ENCODE results near the gene RBM6. TPM values are rescaled to one million over a fixed set of nuclear protein-coding genes. Genes with fewer than 3 reads are reported as not detected.

The RBM6 gene, protein sequence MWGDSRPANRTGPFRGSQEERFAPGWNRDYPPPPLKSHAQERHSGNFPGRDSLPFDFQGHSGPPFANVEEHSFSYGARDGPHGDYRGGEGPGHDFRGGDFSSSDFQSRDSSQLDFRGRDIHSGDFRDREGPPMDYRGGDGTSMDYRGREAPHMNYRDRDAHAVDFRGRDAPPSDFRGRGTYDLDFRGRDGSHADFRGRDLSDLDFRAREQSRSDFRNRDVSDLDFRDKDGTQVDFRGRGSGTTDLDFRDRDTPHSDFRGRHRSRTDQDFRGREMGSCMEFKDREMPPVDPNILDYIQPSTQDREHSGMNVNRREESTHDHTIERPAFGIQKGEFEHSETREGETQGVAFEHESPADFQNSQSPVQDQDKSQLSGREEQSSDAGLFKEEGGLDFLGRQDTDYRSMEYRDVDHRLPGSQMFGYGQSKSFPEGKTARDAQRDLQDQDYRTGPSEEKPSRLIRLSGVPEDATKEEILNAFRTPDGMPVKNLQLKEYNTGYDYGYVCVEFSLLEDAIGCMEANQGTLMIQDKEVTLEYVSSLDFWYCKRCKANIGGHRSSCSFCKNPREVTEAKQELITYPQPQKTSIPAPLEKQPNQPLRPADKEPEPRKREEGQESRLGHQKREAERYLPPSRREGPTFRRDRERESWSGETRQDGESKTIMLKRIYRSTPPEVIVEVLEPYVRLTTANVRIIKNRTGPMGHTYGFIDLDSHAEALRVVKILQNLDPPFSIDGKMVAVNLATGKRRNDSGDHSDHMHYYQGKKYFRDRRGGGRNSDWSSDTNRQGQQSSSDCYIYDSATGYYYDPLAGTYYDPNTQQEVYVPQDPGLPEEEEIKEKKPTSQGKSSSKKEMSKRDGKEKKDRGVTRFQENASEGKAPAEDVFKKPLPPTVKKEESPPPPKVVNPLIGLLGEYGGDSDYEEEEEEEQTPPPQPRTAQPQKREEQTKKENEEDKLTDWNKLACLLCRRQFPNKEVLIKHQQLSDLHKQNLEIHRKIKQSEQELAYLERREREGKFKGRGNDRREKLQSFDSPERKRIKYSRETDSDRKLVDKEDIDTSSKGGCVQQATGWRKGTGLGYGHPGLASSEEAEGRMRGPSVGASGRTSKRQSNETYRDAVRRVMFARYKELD
- 69.8 and 74.1 TPM in 2 replicates for total RNA-seq (2022)
- Bru-seq, nascent RNA = percentile 80 among the genes with signal in this experiment
- percentile 85 among the genes with signal in this experiment for BruChase-seq, experiment 1, labeled RNA remaining after a 2-hour chase
- percentile 87 among the genes with signal in this experiment for BruChase-seq, experiment 2, labeled RNA remaining after a 6-hour chase
- long read RNA-seq, full-length matches to known transcripts = 29 of 54 reads
- long read RNA-seq, partial matches to known transcripts = 8 of 54 reads
- long read RNA-seq, other reads (novel, unspliced or antisense) = 17 of 54 reads

DNA sequence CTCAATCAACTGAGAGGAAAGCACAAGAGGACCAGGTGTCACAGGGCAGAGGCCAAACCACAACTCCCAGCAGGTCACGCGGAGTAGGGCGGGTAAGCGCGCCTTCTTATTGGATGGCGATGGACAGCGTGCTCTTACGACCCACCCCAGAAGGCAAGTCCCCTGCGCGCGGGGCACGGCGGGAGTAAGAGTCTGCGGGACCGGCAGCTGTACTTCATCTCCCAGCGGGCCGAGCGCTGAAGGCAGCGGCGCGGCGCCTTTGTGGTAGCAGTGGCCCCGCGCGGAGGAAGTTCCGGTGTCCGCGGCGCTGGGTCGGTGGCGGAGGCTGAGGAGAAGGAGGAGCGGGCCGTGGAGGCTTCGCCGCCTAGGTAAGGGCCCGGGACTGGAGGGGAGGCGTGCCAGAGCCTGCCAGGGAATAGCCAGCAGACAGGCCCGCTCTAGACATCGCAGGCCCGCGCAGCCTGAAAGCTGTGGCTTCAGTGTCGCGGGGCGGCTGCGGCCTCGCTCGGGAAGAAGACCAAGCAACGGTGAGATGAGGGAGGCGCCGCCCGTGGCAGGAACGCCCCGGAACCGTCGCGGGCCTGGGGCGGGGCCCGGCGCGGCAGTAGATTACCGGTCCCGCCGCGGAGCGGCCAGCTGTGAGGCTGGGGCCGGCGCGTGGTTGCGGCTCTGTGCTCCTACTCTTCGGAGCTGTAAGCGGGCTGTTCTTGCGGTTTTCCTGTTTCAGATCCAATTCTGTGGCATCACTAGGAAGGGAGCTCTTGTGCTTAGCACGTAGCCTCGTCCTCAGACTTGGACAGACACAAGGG is at the start of gene RBM6:
Gene RBM6 (plus strand): TSS at position 293 of the 809 bp plus-strand sequence. CDS start 22,492 bp downstream, outside the sequence.
- Histone ChIP-seq H3K9me3 (peaks cover 4% of the 10 kb centered on the region; the same call in 1 of the 2 replicates), H3K4me3 (ENCODE audit: low read depth, low read length) (peak within 1 kb of the TSS; percentile 68), H3K4me1 (peaks cover 3% of the 10 kb centered on the region; the same call in 1 of the 2 replicates), H3K36me3 (ENCODE audit: control insufficient read depth, insufficient read depth, low read length) (no peaks in the 10 kb centered on the region), H3K27me3 (replicated peaks; ENCODE audit: control insufficient read depth, insufficient read depth, low read length) (no peaks in the 10 kb centered on the region)
- H3K4me3 Mint-ChIP-seq (ENCODE audit: unreplicated experiment) = peak within 1 kb of the TSS; percentile 81
- intact Hi-C loops (cut with micrococcal nuclease; ENCODE audit: unreplicated experiment) = loop anchor here (1.0 to 5.0 kb wide), 2 partner anchors 11 to 147 kb away; partner anchors contain the start of genes MON1A and RBM5
- BruUV-seq (replicated peaks) = TSS peak; percentile 57
- TF ChIP-seq, protein P1, sequence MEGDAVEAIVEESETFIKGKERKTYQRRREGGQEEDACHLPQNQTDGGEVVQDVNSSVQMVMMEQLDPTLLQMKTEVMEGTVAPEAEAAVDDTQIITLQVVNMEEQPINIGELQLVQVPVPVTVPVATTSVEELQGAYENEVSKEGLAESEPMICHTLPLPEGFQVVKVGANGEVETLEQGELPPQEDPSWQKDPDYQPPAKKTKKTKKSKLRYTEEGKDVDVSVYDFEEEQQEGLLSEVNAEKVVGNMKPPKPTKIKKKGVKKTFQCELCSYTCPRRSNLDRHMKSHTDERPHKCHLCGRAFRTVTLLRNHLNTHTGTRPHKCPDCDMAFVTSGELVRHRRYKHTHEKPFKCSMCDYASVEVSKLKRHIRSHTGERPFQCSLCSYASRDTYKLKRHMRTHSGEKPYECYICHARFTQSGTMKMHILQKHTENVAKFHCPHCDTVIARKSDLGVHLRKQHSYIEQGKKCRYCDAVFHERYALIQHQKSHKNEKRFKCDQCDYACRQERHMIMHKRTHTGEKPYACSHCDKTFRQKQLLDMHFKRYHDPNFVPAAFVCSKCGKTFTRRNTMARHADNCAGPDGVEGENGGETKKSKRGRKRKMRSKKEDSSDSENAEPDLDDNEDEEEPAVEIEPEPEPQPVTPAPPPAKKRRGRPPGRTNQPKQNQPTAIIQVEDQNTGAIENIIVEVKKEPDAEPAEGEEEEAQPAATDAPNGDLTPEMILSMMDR (IDR thresholded peaks at IDR 0.05; ENCODE audit: insufficient read depth in 1 of 2, low read depth in 1 of 2, low read length in 1 of 2, severe bottlenecking in 1 of 2, unreplicated experiment in 1 of 2) = no peak
- no peaks in the 10 kb centered on the region for H3K27me3 Mint-ChIP-seq (ENCODE audit: insufficient read depth, unreplicated experiment)
- peak; percentile 97 to 98 for DNase-seq
- H3K36me3 Mint-ChIP-seq (ENCODE audit: insufficient read depth, unreplicated experiment) = peaks cover 17% of the 10 kb centered on the region
- no peaks in the 10 kb centered on the region for H3K4me1 Mint-ChIP-seq (ENCODE audit: low read depth, unreplicated experiment)
- peak within 1 kb of the TSS; percentile 81 for H3K27ac Mint-ChIP-seq (ENCODE audit: unreplicated experiment)
- POLR2A ChIA-PET = interaction anchor here (0.5 to 2.0 kb wide), 8 partner anchors 9 to 1660 kb away, joined by 3 to 41 read pairs (median 6); partner anchors contain the start of genes INKA1 and MON1A
- no peaks in the 10 kb centered on the region for H3K9me3 Mint-ChIP-seq (ENCODE audit: unreplicated experiment)
- CTCF ChIA-PET = interaction anchor here (1.0 to 2.3 kb wide), 3 partner anchors 9 to 137 kb away, joined by 7 to 13 read pairs (median 11); partner anchors contain the start of genes INKA1 and MON1A

DNA sequence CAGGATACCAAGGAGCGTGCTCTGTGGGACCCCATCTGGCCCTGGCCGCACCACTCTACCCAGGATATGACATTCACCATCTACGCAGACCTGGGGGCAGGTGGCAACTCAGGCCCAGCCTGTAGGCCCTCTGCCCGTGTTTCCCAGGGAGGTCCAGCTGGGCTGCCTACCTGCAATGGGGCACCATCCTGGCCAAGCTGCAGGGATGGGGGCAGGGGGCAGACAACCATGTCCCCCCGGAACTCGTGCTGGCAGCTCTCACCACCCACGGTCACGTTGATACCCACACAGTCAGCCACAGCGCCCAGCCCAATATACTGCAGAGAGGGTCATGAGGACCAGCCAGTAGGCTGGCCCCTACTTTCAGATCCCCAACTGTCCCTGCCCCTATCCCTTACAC is 44.2 kb upstream of the RBM6 start:
- intact Hi-C loops (cut with micrococcal nuclease; ENCODE audit: unreplicated experiment) = no loop called here
- POLR2A ChIA-PET = no interaction called here
- no peaks in the 10 kb centered on the region; the same call in 1 of the 2 replicates for H3K36me3 ChIP-seq (ENCODE audit: control insufficient read depth, insufficient read depth, low read length)

More for the DNA sequence above, 44.2 kb upstream of the RBM6 start:
- Mint-ChIP-seq H3K36me3 (ENCODE audit: insufficient read depth, unreplicated experiment) (no peaks in the 10 kb centered on the region), H3K27me3 (ENCODE audit: insufficient read depth, unreplicated experiment) (no peaks in the 10 kb centered on the region), H3K9me3 (ENCODE audit: unreplicated experiment) (no peaks in the 10 kb centered on the region), H3K4me3 (ENCODE audit: unreplicated experiment) (no peak overlapping the region), H3K27ac (ENCODE audit: unreplicated experiment) (no peak overlapping the region), H3K4me1 (ENCODE audit: low read depth, unreplicated experiment) (no peaks in the 10 kb centered on the region)
- CTCF ChIA-PET = no interaction called here
- TF ChIP-seq, protein P1 (IDR thresholded peaks at IDR 0.05; ENCODE audit: insufficient read depth in 1 of 2, low read depth in 1 of 2, low read length in 1 of 2, severe bottlenecking in 1 of 2, unreplicated experiment in 1 of 2) = no peak
- Histone ChIP-seq H3K4me3 (ENCODE audit: low read depth, low read length) (no peak overlapping the region), H3K4me1 (peaks cover 7% of the 10 kb centered on the region), H3K27me3 (replicated peaks; ENCODE audit: control insufficient read depth, insufficient read depth, low read length) (no peaks in the 10 kb centered on the region), H3K9me3 (no peaks in the 10 kb centered on the region)
- BruUV-seq (replicated peaks) = no TSS peak
- DNase-seq = no peak

All from Caco-2 (cell line).